Measurements from ENCODE around the gene GTF2A2.

- no peak for TF ChIP-seq CTCF (IDR thresholded peaks at IDR 0.05)
- no peak for TF ChIP-seq POLR2A (IDR thresholded peaks at IDR 0.05)
- no peak for TF ChIP-seq POLR2AphosphoS5 (IDR thresholded peaks at IDR 0.05)
Measured at GRCh38 chr15:59668556-59668955, 11.2 kb upstream of the GTF2A2 start.
